Brain microvascular endothelial cell (primary cell): ENCODE data around the gene SIGLEC9.

Source experiments
- DNase-seq: peaks from one replicate; pipeline ENCODE4 v3.0.0-alpha.2; 2020
- H3K27ac ChIP-seq: fragments of 250-450 bp; sonication (Bioruptor Pico); 2 replicates; pipeline ENCODE4 v1.5.1; 2020; ENCODE audit warnings: mild to moderate bottlenecking, moderate library complexity
- H3K27me3 ChIP-seq: fragments of 250-450 bp; sonication (Bioruptor Pico); replicated peaks from 2 replicates; pipeline ENCODE4 v1.5.1; 2020; ENCODE audit warnings: mild to moderate bottlenecking
- H3K36me3 ChIP-seq: fragments of 250-450 bp; sonication (Bioruptor Pico); replicated peaks from 2 replicates; pipeline ENCODE4 v1.5.1; 2020; ENCODE audit warnings: mild to moderate bottlenecking
- H3K4me3 ChIP-seq: 2 replicates; pipeline ENCODE4 v1.5.1; 2011; ENCODE audit warnings: low read depth, mild to moderate bottlenecking, control low read depth, low read length, moderate library complexity
- in situ Hi-C: cut with HindIII; loops from 2 replicates; pipeline ENCODE4 v1.10.0; 2017; ENCODE audit warnings: low sequenced_read_pairs, low pct_ligation_motif_present
- TF ChIP-seq, protein P1 (sequence below): IDR thresholded peaks from 2 replicates; pipeline ENCODE4 v1.5.1; 2011; ENCODE audit warnings: low read depth, mild to moderate bottlenecking, moderate library complexity, low read length, control low read depth, inconsistent platforms; ENCODE audit errors: missing control alignments

Gene SIGLEC9

DNA sequence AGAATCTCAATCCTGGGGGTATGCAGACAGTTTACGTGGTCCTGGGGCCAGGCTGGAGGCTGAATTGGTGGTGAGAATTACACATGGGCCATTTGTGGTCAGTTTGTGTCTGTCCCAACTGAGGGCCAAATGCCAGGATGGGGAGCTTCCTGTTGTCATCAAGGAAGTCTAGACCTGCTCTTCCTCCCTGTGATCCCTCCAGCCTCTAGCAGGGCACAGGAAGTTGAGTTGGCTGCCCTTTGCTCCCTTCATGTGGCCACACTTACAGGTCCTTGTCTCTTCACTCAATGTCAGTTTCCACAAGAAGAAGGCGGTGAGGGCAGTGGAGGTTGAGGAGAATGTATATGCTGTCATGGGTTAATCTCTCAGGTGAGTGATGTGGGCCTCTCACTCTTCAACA, 47.5 kb downstream of the SIGLEC9 start:
- Histone ChIP-seq H3K36me3 (no peaks in the 10 kb centered on the region), H3K4me3 (no peak overlapping the region), H3K27me3 (no peaks in the 10 kb centered on the region), H3K27ac (no peak overlapping the region)
- TF ChIP-seq, protein P1, sequence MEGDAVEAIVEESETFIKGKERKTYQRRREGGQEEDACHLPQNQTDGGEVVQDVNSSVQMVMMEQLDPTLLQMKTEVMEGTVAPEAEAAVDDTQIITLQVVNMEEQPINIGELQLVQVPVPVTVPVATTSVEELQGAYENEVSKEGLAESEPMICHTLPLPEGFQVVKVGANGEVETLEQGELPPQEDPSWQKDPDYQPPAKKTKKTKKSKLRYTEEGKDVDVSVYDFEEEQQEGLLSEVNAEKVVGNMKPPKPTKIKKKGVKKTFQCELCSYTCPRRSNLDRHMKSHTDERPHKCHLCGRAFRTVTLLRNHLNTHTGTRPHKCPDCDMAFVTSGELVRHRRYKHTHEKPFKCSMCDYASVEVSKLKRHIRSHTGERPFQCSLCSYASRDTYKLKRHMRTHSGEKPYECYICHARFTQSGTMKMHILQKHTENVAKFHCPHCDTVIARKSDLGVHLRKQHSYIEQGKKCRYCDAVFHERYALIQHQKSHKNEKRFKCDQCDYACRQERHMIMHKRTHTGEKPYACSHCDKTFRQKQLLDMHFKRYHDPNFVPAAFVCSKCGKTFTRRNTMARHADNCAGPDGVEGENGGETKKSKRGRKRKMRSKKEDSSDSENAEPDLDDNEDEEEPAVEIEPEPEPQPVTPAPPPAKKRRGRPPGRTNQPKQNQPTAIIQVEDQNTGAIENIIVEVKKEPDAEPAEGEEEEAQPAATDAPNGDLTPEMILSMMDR = no peak
- in situ Hi-C loops = no loop called here
- DNase-seq = no peak

DNA sequence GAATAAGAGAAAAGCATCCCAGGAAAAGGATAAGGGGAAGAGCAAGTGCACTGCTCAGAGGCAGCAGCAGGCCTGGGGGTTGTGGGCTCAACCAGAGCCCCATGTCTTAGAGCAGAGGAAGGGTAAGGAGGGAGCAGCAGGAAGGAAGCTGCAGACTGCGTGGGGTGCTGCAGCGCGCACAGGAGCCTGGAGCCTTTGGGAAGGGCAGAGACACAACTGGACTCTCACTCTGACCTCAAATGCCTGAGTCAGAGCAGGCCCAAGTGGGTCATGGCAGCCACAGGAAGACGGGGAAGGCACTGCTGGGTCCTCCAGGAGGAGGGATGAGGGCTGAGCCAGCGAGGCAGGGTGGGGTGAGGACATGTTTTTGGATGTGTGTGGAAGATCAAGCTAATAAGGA, 49.0 kb downstream of the SIGLEC9 start:
- H3K36me3 ChIP-seq = no peaks in the 10 kb centered on the region
- H3K27ac ChIP-seq = no peak overlapping the region
- TF ChIP-seq, protein P1 = no peak
- H3K27me3 ChIP-seq = no peaks in the 10 kb centered on the region
- no peak for DNase-seq
- in situ Hi-C loops = no loop called here
- H3K4me3 ChIP-seq = no peak overlapping the region

DNA sequence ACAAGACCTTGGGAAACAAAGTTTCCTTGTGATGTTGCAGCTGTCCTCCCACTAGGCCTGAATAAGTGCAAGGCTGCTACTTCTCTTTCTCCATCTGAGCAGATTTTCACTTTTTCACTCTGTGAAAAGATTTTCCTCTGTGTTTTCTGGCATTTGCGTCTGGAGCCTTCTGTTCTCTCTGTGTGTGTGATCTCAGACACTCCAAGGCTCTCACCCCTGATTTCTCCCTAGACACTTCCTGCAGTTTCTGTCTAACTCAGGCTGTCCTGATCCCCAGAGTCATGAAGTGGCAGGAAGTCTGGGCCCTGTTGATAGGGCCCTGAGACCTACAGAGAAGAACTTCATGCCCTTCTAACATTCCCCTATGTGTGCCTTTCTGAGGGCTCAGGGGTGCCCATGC, 54.5 kb downstream of the SIGLEC9 start:
- in situ Hi-C loops = no loop called here
- TF ChIP-seq, protein P1 = no peak
- Histone ChIP-seq H3K27me3 (no peaks in the 10 kb centered on the region), H3K36me3 (no peaks in the 10 kb centered on the region), H3K27ac (no peak overlapping the region), H3K4me3 (no peak overlapping the region)
- DNase-seq = no peak
